Gastroesophageal sphincter (tissue), 4 donors: ENCODE measurements around the gene JAK2. TPM values are rescaled to one million over a fixed set of nuclear protein-coding genes. Genes with fewer than 3 reads are reported as not detected.

Experiments
- ATAC-seq: fragments of 150-250 bp; one replicate; pipeline ENCODE4 v1.9.1; 2016; ENCODE audit warnings: mild to moderate bottlenecking, moderate library complexity
- H3K27ac ChIP-seq, 4 donors: fragments of 200-600 bp; sonication (generic) in 3 of 4; 1 replicate in 3 of 4; 2 replicates in 1 of 4; pipeline ENCODE4 v1.5.1; 2016 to 2019
- H3K27me3 ChIP-seq: fragments of 200-600 bp; sonication (generic); one replicate; pipeline ENCODE4 v1.5.1; 2019
- H3K36me3 ChIP-seq, 2 donors: fragments of 200-600 bp; sonication (generic); one replicate each; pipeline ENCODE4 v1.5.1; 2019; ENCODE audit warnings: control low read depth in 1 of 2
- H3K4me1 ChIP-seq, 3 donors: fragments of 200-600 bp; sonication (generic); 1 replicate in 2 of 3; 2 replicates in 1 of 3; pipeline ENCODE4 v1.5.1; 2016 to 2019; ENCODE audit warnings: control low read depth in 2 of 3
- H3K4me3 ChIP-seq, 2 donors: fragments of 200-600 bp; sonication (generic); one replicate each; pipeline ENCODE4 v1.5.1; 2019; ENCODE audit warnings: mild to moderate bottlenecking in 1 of 2, moderate library complexity in 1 of 2
- H3K9me3 ChIP-seq, 3 donors: fragments of 200-600 bp; sonication (generic); one replicate each; pipeline ENCODE4 v1.5.1; 2017 to 2019; ENCODE audit warnings: control low read depth in 2 of 3
- CTCF ChIP-seq, 4 experiments: fragments of 200-600 bp in 2 of 4; fragments of 450-650 bp in 2 of 4; sonication (generic) in 1 of 4; IDR thresholded peaks; one replicate each; pipeline ENCODE4 v1.5.1; 2017 to 2019; ENCODE audit warnings: antibody characterized with exemption in 4 of 4, mild to moderate bottlenecking in 2 of 4, moderate library complexity in 2 of 4
- EP300 ChIP-seq: sonication (generic); formaldehyde crosslinking; IDR thresholded peaks from one replicate; pipeline ENCODE4 v1.6.1; 2017; ENCODE audit warnings: antibody characterized with exemption, mild to moderate bottlenecking
- POLR2A ChIP-seq, 2 donors: fragments of 450-650 bp; IDR thresholded peaks; one replicate each; pipeline ENCODE4 v1.6.1; 2017; ENCODE audit warnings: antibody characterized with exemption in 2 of 2, mild to moderate bottlenecking in 2 of 2, moderate library complexity in 1 of 2
- POLR2AphosphoS5 ChIP-seq: sonication (generic); formaldehyde crosslinking; IDR thresholded peaks from one replicate; pipeline ENCODE4 v1.6.1; 2017; ENCODE audit warnings: antibody characterized with exemption
- whole genome bisulfite sequencing, 2 donors: methylation state at CpG; one replicate each; pipeline ENCODE4 v1.1.5; 2018; ENCODE audit warnings: low coverage in 1 of 2; 5-methylcytosine and 5-hydroxymethylcytosine counted together
- total RNA-seq, 4 donors: library from RNA; depleted of rRNA; stranded (reverse); fragments of >200 nt; gene quantifications; one replicate each; pipeline ENCODE4 v1.1.0, GENCODE V29; 2016

Gene JAK2
- total RNA-seq, 4 donors from 2014 or later: 29.9 to 45.5 (median 35.8) TPM

DNA sequence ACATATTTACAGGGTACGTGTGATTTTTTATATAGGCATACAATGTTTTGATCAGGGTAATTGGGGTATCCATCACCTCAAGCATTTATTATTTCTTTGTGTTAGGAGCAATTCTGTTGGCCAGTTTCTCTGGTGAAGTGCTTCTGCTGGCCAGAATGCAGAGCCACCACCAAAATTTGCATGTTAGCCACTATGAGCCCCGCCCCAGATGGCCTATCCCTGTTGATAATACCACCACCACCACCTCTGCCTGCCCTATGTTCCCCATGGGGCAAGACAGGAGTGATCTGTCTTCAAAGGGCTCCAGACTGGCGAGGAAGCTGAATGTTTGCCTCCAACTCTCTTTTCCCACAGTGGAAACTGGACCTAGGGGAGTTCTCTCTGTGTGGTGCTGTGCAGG, 26.0 kb upstream of the JAK2 start:
- H3K9me3 ChIP-seq: peaks cover 0 to 7% (median 0%) of the 10 kb centered on the region in 3 donors
- TF ChIP-seq POLR2A (IDR thresholded peaks at IDR 0.05) (no peak), CTCF (IDR thresholded peaks at IDR 0.05) (no peak), EP300 (no peak), POLR2AphosphoS5 (no peak)
- no peaks in the 10 kb centered on the region for H3K36me3 ChIP-seq
- H3K27ac ChIP-seq: no peak overlapping the region
- H3K4me1 ChIP-seq: no peaks in the 10 kb centered on the region
- H3K27me3 ChIP-seq: no peaks in the 10 kb centered on the region
- H3K4me3 ChIP-seq: no peak overlapping the region
- ATAC-seq: no peak
- 75% methylated on average over 2 of the region's 3 CpGs; no CpG with 5 or more reads in 1 of the 2 donors for WGBS, 2 donors

DNA sequence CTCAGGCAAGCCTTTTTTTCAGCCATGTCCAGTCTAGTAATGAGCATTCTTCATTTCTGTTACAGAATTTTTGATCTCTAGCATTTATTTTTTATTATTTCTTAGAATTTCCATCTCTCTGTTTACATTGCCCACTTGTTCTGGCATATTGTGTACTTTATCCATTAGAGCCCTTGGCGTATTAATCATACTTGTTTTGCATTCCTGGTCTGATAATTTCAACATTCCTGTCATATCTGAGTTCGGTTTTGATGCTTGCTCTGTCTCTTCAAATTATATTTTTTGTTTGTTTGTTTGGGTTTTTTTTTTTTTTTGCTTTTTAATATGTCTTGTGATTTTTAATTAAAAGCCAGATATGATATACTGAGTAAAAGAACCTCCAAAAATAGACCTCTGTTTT, 23.0 kb upstream of the JAK2 start:
- H3K9me3 ChIP-seq: peaks cover 0 to 7% (median 0%) of the 10 kb centered on the region in 3 donors
- WGBS, 2 donors: 68 to 76% methylated on average over 2 of the region's 2 CpGs
- H3K27me3 ChIP-seq: no peaks in the 10 kb centered on the region
- ATAC-seq: no peak
- H3K4me1 ChIP-seq: no peaks in the 10 kb centered on the region
- TF ChIP-seq EP300 (no peak), POLR2AphosphoS5 (no peak), CTCF (IDR thresholded peaks at IDR 0.05) (no peak), POLR2A (IDR thresholded peaks at IDR 0.05) (no peak)
- no peak overlapping the region for H3K4me3 ChIP-seq
- H3K36me3 ChIP-seq: no peaks in the 10 kb centered on the region
- no peak overlapping the region for H3K27ac ChIP-seq

DNA sequence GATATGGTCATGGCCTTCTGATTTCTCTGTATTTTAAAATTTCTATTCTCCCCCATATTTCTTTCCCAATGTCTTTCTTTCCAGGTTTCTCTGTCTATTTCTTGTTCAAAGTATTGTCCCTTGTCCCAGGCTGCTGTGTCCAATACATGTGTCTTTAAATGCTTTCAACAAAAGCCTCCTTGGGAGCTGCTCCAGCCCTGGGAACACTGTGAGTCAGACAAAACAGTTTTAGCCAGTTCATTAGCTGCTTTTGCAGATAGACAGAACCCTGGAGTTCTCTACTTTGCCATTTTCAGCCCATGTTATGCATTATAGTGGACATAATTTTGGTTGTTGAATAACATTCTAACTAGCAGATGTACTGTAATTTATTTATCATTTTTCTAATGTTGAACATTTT, 20.5 kb upstream of the JAK2 start:
- H3K36me3 ChIP-seq: no peaks in the 10 kb centered on the region
- H3K4me1 ChIP-seq: no peaks in the 10 kb centered on the region
- TF ChIP-seq POLR2A (IDR thresholded peaks at IDR 0.05) (no peak), EP300 (no peak), POLR2AphosphoS5 (no peak), CTCF (IDR thresholded peaks at IDR 0.05) (no peak)
- H3K27me3 ChIP-seq: no peaks in the 10 kb centered on the region
- H3K27ac ChIP-seq: no peak overlapping the region
- H3K4me3 ChIP-seq: no peak overlapping the region
- H3K9me3 ChIP-seq: peaks cover 0 to 7% (median 0%) of the 10 kb centered on the region in 3 donors
- no peak for ATAC-seq

- Histone ChIP-seq H3K4me3 (no peak overlapping the region), H3K27ac (no peak overlapping the region), H3K27me3 (no peaks in the 10 kb centered on the region), H3K4me1 (no peaks in the 10 kb centered on the region), H3K36me3 (no peaks in the 10 kb centered on the region), H3K9me3 (peaks cover 0 to 7% (median 0%) of the 10 kb centered on the region in 3 donors)
- 43 to 44% methylated on average over 1 to 2 of the region's 2 CpGs for WGBS, 2 donors
- TF ChIP-seq POLR2A (IDR thresholded peaks at IDR 0.05) (no peak), POLR2AphosphoS5 (no peak), EP300 (no peak), CTCF (IDR thresholded peaks at IDR 0.05) (no peak)
- no peak for ATAC-seq
Measured at GRCh38 chr9:4965174-4965821, 19.8 kb upstream of the JAK2 start.

- no peak for TF ChIP-seq EP300
- TF ChIP-seq POLR2AphosphoS5: no peak
- WGBS, 2 donors: 58 to 74% methylated on average over 3 of the region's 3 CpGs
- H3K27ac ChIP-seq: no peak overlapping the region
Measured at GRCh38 chr9:4967523-4967922, 17.5 kb upstream of the JAK2 start.

More at GRCh38 chr9:4967523-4967922, 17.5 kb upstream of the JAK2 start:
- Histone ChIP-seq H3K4me3 (no peak overlapping the region), H3K4me1 (no peaks in the 10 kb centered on the region), H3K27me3 (no peaks in the 10 kb centered on the region), H3K36me3 (no peaks in the 10 kb centered on the region), H3K9me3 (peaks cover 0 to 7% (median 0%) of the 10 kb centered on the region in 3 donors)
- ATAC-seq: no peak
